T-helper 1 cell (primary cell): Measurements from ENCODE around the gene TMC1.
A peak's percentile ranks its signal among the peaks of the same experiment; 100 is the strongest.

Experiments used
- DNase-seq, 5 donors: peaks; one replicate each; pipeline ENCODE4 v3.0.0-alpha.2; 2012 to 2020

TMC1 gene

DNA sequence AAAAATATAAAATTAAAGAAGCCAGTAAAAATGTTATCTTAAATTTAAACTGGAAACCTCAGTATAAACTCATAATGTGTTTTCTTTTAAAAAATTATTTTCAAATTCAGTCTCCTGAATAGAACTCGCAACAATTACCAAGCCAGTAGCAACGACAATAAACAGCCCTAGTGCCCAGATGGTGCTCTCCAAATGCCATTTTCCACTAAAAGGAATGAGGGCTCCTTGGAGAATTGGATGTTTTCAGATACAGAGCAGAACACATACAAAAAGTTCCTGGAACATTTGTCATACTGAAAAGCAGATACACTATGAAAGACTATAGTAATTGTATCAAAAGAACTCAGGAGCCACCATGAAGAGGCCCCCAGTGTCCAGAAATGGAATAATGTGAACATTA, 97.4 kb downstream of the TMC1 start:
- DNase-seq: no peak

DNA sequence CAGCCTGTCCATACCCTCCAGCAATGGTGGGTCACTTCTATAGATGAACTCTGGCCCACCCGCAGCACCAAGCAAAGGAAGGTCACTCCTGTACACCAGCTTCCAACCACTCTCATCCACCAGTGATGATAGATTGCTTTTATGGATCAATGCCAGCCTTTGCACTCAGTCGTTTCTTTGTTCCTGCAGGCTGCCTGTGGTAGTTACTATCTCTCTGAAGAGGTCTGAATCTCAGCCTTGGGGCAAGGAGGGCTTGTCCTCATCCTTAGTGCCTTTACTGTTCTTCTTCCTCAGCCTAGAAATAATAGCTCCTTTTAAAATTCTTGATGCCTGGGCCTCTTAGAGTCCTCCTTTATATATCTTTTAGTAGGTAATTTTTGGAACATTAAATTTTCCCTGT, 100.8 kb downstream of the TMC1 start:
- no peak for DNase-seq

DNA sequence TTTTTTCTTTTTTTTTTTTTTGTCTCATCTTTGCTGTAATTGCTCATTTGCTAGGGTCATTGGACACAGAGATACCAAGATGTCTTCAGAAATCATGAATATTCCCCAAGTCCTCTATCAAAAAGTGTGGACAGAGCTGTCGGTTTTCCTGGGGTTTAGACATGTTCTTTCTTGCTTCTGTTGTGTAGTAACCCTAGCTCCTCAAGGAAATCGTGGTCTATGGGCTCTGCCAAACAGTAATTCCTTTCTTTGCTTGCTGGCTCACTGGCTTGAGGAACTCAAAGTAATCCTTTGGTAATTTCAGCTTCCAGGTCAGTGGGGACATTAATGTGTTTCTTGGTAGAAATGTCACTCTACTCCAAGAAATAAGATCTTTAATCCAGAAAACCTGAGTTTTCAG, 101.7 kb downstream of the TMC1 start:
- no peak for DNase-seq

DNA sequence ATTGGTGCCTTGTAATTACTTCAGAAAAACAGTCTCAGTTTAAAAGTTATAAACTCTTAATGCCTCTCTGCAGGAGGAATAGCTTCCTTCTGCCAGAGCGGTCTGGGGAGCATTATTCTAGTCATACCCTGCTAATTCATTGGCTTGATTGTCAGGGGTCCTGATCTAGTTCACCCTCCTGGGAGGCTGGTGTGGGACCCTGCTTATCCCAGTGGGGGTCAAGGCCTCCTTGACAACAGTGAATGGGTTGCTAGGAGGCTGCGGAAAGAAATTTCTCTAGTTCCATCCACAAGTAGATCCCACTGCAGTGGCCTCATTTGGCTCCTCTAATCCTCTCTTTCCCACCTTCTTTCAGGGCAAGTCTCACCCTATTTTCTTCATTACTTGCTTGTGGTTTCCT, 105.7 kb downstream of the TMC1 start:
- no peak for DNase-seq

DNA sequence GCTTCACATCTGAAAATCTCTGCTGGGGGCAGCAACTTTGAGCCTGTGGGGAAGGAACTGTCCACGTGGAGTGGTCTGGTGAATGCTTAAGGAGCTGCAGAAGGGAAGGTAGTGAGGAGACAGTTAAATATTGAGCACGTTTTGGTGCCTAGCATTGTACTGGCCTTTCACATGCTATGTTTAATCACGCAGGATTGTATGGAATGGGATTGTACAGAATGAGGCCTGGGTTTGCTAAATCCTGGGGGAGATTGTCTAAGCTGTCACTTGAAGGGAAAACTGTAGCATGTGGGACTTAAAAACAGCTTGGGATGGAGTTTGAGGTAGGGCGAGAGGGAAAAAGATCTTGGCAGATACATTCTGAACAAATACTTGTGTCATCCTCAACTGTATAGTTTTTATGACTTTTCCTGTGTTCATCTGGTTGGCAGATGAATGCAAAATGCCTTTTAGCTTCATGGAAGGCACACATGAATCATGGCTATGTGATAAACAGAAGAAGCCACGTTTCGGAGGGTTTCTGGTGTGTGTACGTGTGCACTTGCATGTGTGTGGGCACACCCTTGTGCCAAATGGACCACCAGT, 106.6 kb downstream of the TMC1 start:
- DNase-seq: no peak

DNA sequence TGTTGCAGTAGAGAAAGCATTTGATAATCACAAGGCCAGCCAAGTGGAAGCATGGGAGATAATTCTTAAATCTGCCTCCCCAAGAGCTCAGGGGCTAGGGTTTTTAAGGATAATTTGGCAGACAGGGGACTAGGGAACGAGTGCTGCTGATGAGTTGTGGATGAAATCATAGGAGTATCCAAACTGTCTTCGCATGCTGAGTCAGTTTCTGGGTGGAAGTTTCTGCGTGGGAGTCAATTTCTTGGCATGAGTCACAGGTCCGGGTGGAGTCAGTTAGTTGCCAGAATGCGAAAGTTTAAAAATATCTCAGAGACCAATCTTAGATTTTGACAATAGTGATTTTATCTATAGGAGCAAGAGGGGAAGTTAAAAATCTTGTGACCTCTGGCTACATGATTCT, 112.6 kb downstream of the TMC1 start:
- DNase-seq: peak in 1 of 5 donors; percentile 8

DNA sequence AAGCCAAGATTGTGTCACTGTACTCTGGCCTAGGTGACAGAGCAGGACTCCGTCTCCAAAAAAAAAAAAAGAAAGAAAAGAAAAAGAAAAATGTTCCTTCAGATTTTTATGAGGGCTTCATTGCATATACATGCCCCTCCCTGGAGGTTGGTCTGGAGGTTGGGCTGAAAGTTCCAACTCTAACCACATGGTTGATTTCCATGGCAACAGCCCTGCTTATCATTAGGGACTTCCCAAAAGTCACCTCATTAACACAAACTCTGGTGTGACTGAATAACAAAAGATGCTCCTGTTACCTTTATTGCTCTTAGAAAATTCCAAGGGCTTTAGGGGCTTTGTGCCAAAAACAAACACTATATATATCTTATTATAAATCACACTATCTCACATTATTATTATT, 113.8 kb downstream of the TMC1 start:
- DNase-seq: peak in 1 of 5 donors; percentile 21

DNA sequence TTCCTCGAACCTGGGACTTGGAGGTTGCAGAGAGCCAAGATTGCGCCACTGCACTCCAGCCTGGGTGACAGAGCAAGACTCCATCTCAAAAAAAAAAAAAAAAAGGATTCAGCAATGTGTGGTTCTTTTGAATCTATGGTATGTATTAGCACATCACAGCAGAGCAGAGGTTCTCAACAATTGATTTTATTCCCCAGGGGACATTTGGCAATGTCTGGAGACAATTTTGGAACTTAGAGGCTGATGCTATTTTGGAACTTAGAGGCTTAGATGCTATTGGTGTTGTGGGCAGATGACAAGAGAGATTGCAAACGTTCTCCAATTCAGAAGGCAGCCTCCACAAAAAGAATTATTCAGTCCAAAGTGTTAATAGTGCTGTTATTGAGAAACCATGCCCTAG, 115.2 kb downstream of the TMC1 start:
- DNase-seq: no peak

DNA sequence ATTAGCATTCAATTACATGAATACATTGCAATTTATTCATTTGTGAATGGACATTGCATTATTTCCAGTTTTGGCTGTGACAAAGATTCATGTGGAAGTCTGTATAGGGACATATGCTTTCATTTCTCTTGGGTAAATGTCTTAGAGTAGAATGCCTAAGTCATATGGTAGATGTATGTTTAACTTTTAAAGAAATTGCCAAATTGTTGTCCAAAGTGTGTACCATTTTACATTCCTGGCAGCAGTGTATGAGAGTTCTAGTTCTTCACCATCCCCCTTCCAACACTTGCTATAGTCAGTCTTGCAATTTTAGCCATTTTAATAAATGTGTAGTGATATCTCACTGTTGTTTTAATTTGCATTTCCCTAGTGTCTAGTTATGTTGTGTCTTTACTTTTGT, 122.2 kb downstream of the TMC1 start:
- no peak for DNase-seq

DNA sequence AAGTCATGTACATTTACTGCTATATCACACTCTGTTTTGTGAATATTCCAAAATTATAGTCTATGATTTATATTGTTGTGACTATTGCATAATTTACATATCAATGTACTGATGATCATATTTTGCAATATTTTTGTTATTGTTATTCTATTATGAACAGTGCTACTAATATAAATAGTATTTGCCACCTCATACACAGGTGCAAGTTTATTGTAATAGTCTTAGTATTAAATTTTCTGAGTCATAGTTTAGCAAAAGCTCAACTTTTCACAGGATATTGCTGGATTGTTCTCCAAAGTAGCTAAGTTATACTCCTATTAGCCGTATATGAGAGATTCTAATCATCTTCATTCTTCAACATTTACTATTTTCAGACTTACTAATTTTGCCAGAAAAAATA, 124.7 kb downstream of the TMC1 start:
- no peak for DNase-seq

DNA sequence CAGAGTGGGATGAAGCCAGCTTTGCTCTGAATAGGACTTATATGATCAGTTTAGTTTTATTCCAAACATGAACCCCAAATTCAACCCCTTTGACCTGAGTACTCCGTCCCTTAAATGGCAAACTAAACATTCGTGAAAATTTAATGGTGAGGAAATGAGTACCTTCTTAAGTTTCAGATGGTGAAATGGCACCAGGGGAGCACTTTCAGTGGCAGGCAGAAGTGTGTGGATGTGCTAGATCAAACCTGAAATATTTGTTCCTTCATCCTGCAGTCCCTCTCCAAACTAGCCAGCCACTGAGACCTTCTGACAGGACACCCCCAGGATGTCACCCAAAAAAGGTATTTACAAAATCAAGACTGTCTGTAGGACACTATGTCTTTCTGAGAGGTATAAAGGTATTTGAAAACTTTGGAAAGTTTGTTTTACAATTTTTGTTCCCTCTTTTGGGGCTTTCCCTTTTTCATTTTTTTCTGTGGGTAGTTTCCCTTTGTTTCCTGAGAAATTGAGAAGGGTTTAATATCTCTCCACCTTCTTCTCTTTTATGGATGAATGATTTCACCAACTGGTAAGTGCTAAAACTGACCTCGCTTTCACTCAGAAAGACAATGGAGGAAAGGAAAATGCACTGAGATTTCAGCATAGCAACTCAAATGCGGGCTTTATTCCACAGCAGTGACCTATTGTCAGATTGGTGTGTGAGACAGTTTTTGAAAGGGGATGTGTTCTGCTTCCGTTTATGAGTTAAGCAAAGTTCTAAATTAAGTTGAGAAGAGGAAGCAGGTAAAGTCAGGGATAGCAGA, 127.1 kb downstream of the TMC1 start:
- no peak for DNase-seq

DNA sequence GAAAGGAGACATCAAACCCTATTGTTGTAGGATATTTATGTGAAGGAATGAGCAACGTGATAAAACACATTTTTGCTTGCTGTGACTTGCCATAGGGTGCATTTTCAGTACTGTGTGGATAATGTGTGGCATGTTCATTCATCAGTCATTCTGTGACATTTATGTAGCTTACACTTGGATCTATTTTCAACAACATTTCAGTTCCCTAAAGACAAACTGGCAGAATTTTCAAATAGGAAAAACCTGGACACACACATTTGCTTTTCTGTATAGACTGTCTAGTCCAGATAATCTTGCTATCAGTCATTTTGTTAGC, 127.7 kb downstream of the TMC1 start:
- DNase-seq: no peak

DNA sequence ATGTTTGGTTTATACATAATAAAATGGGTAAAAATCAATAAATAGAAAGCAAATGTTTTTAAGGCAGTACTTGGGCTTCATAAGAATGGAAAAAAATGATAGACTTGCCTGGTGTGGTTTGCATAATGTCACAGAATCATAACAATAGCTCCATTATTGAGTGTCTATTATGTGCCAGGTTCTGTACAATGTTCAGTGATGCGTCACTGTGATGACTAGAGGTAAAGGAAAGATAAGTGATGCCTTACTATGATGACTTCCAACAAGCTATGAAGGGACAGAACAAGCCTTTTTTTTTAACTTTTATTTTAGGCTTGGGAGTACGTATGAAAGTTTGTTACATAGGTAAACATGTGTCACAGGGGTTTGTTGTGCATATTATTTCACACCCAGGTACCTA, 128.8 kb downstream of the TMC1 start:
- DNase-seq: no peak

DNA sequence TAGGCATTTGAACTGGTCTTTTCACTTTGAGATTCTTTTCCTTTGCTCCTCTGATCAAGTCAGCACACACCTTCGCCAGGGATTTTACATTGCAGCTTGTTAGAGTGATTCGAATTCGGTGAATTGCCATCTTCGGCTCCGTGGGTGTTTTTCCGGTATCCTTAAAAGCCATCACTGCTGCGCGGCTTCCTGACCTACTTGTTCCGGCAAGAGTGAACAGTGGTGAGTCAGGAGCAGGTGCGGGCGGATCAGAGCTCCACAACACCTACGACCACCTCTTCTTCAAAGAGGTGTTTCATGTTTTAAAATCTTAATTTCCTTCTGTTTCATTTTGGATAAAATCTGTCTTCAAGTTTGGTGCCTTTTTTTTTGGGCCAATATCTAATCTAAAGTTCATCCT, 134.6 kb downstream of the TMC1 start:
- DNase-seq: no peak

DNA sequence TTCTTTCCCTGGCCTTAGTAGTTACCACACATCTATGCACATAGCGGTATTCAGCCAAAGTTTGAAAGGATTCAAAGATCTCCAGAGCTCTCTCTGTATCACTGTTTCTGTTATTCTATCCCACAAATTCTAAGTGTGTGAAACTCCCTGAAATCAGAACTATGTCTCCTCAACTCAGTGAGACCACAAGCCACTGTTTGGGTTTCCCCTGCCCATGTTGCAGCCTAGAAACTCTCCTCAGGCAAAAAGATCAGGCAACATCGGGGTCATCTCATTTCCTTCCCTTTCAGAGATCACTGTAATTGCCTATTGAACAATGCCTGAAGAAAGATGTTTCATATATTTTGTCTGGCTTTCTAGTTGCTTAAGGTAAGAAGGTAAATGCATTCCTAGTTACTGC, 135.6 kb downstream of the TMC1 start:
- no peak for DNase-seq

DNA sequence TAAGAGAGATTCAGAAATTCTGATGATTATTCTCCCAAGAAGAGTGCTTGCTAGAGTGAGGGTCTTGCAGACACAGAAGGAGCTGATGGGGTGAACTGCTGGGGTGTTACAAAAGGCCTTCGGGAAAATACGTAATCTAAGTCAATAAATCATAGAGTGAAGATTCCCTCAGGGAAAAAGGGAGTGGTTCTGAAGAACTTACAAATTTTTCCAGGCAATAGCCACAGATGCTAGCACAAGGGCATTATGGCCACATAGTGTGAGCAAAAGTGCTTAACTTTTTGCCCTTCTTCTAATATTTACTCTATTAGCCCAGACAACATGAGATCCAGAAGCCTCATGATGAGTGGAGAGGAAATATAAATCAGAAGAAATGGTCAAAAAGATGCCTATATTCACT, 137.3 kb downstream of the TMC1 start:
- no peak for DNase-seq

DNA sequence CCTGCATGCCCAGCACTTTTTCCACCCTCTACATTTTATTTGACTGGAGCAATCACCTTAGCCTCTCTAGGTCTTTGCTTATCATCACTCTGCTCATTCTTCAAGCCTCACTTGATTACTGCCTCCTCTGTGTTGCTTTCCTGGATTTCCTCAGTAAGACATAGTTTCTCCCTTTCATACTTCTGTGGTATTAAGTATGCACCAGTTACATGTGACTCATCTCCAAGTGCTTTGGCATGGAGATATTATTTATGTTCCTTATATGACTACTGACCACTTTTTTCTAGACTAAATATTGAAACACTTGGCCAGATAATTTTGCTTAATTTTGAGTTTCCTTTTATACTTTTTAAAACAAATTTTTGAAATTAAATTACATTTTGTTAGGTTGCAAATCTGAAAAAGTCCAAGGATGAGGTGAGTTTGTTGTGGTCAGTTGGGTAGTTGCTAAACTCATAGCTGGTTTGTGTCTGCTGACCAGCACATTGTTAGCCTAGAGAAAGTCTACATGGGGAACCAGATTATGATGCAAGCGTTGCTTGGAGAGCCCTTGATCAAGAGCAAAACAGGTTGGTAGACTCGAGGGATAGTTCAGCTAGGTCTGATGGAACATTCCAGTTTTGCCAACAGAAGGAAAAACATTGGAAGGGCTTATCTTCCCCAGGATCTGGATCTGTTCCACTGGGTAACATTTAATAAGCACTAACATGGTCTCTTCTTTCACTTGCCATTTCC, 140.2 kb downstream of the TMC1 start:
- no peak for DNase-seq

DNA sequence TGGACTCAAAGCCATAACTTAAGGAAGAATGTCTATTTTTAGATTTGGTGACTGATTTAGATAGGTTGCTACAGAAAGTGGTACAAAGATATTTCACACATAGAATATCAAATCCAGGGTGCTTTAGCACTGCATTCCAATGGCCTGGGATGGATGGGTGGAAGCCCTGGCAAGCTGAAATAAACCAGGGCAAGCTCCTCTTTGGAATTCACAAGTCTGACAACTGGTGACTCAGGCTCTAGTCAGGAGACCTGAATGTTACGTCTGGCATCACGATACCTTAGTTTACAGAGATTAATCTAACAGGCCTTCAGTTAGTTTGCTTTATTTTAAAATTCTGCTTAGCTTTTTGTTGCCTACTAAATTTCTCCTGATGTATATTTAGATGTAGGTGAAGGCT, 144.0 kb downstream of the TMC1 start:
- DNase-seq: no peak

DNA sequence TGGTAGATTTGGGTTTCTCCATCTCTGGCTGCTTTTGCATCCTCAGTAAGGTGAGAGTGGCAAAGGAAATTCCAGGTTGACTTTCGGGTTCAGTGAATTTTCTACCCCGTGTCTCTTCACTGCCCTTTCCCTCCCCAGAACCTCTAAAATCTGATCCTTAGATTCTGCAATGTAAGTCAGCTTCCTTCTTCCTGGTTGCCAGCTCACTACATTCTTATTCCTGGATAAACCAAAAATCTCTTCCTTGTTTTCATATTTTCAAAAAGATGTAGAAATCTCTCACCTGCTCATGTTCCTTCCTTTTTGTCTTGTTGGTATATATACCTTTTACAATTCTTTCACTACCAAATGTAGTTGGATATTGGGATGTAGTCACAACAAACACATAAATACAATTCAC, 145.8 kb downstream of the TMC1 start:
- DNase-seq: no peak

DNA sequence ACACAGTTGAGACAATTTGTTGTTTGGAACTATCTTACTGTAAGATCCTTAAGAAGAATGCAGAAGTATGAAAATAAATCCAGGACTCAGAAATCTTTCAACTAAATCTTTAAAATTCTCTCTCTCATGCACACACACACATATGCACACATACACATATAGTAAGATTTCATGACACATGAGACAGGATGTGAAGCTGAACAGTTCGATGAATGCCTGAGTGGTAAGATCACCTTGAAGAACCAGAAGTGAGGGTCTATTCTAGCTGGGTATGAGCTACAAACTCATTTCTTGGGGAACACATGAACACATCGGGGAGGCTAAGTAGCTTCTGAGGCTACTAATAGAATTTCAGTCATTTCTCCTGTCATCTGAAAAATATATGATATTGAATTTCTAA, 153.6 kb downstream of the TMC1 start:
- DNase-seq: no peak

DNA sequence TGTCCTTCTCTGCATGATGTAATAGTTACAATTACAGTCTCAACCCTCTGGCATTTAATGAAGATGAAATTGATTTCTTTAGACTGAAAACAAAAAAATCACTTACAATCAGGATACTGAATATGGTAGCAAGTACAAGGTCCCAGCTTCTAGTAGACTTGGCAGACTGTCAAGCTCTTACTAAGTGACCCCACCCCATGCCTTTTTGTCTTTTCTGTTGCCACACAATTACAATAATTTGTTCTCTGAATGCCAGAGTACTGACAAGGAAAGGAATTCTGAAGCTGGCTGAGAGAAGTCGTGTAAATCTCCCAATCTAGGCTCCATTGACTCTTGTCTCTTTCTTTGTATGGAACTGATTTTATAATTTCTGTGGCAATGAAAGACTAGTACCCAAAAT, 154.2 kb downstream of the TMC1 start:
- no peak for DNase-seq

DNA sequence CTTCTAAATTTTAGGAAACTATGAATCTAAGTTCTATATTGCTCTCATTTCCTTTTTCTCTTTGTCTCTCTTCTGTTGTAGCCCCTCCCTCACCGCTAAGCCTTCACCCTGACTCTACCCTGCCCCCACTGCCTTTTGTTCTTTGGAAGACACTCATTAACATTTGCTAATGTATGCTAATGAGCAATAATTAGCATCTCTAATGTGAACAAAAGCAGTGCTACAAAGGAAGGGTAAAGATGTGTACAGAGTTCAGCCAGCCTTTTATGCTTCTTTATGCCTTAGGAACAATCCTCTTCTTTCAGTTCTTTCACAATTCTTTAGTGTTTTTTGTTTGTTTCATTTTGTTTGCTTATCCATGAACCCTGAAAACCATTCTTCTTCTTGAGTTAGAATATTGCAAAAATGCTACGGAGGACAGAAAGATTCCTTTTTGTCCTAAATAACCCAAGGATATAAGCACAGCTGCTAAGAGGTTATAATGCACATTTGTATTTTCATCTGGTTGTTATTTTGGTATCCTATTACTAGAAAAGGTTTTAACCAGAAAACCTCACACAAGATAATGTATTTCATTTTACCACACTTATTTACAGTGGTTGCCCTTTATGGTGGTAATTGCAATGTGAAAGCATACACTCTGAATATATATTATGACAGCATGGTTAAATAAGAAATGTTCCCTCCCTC, 159.3 kb downstream of the TMC1 start:
- no peak for DNase-seq

DNA sequence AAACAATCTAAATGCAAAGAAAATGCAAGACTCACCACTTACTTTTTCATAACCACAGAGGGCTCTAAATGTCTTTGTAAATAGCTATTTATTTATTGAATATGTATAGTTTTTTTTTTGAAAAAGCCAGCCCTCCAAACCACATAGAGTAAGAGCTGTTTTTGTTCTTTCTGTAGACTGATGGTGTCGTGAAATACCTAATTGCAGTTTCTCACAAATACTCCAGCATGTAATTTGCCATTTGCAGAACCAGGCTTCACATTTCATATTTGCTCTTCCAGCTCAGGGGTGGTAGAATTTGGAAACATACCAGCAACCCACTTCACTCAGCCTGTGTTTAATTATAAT, 159.8 kb downstream of the TMC1 start:
- no peak for DNase-seq

DNA sequence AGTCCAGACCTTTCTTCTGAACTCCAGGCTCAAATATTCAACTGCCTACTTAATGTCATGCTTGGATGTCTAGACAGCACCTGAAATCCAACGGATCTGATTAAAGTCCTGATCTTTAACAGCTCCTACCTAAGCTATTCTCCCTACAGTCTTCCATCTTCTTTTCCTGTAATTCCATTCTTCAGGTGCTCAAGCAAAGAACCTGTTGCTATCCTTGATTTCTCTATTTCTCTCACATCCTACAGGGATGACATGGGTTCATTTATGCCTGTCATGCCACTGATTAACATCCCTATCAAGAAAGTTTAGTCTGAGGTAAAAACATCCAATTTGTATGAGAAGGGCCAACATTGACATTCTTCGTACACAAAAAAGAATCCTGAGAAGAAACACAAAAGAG, 163.2 kb downstream of the TMC1 start:
- no peak for DNase-seq
